Aorta (tissue), 5 donors: ENCODE measurements around the gene LSM12. TPM values are rescaled to one million over a fixed set of nuclear protein-coding genes. Genes with fewer than 3 reads are reported as not detected.
"Not testable (repeated sequence)": the region's sequence is repeated elsewhere in the genome, so short reads cannot be mapped to it uniquely, and the experiment has no call there.

ENCODE experiments used
- ATAC-seq: fragments of 200-7000 bp; cut with Tn5 transposase; one replicate; pipeline ENCODE4 v1.9.1; 2022; ENCODE audit warnings: moderate library complexity; ENCODE audit not compliant: low FRiP score
- DNase-seq, 2 donors: peaks; one replicate each; pipeline ENCODE4 v3.0.0-alpha.2; 2020
- H3K27ac ChIP-seq, 2 donors: one replicate each; pipeline ENCODE4 v1.5.1; 2013; ENCODE audit warnings: low read length in 2 of 2, mild to moderate bottlenecking in 2 of 2, moderate library complexity in 2 of 2, control low read depth in 1 of 2, inconsistent platforms in 1 of 2, low read depth in 1 of 2
- H3K27me3 ChIP-seq, 2 donors: one replicate each; pipeline ENCODE4 v1.6.1; 2013; ENCODE audit warnings: control low read depth in 1 of 2, low read length in 1 of 2, mild to moderate bottlenecking in 1 of 2, moderate library complexity in 1 of 2; ENCODE audit not compliant: insufficient read depth in 2 of 2, control insufficient read depth in 1 of 2
- H3K36me3 ChIP-seq, 2 donors: one replicate each; pipeline ENCODE4 v1.6.1; 2013; ENCODE audit warnings: control low read depth in 1 of 2, low read length in 1 of 2, mild to moderate bottlenecking in 1 of 2; ENCODE audit not compliant: insufficient read depth in 2 of 2, control insufficient read depth in 1 of 2
- H3K4me1 ChIP-seq, 2 donors: one replicate each; pipeline ENCODE4 v1.6.1; 2013; ENCODE audit warnings: low read length in 2 of 2, control low read depth in 1 of 2, mild to moderate bottlenecking in 1 of 2, moderate library complexity in 1 of 2; ENCODE audit not compliant: insufficient read depth in 2 of 2, control insufficient read depth in 1 of 2
- H3K4me3 ChIP-seq, 2 donors: one replicate each; pipeline ENCODE4 v1.5.1; 2013; ENCODE audit warnings: low read length in 2 of 2, control low read depth in 1 of 2, mild to moderate bottlenecking in 1 of 2
- H3K9me3 ChIP-seq: one replicate; pipeline ENCODE4 v1.6.1; 2013; ENCODE audit warnings: mild to moderate bottlenecking, low read length; ENCODE audit not compliant: control insufficient read depth
- WGBS, 2 donors: extraction: QIAGEN DNeasy Blood & Tissue Kit; methylation state at CpG; one replicate each; pipeline ENCODE4 v1.1.7; 2013; 5-methylcytosine and 5-hydroxymethylcytosine counted together
- intact Hi-C, 2 donors: fragments of 100-400 bp; cut with DNase I; formaldehyde crosslinking; loops; one replicate each; pipeline versions ENCODE4 v1.14.2 to v1.15.0; 2022
- polyA plus RNA-seq, 2 donors: library from polyadenylated mRNA; stranded (reverse); fragments of 200-250 nt; gene quantifications; one replicate each; pipeline ENCODE4 v1.2.3, GENCODE V29; 2013
- total RNA-seq, 2 donors: library from RNA; stranded (reverse); fragmentation: NEBNext Ultra II Directional; extraction: Animal tissue kit (Norgen Biotek cat#: 25700); gene quantifications; one replicate each; pipeline ENCODE4 v1.2.1, GENCODE V29; 2021
- donor health status: healthy with polysubstance abuse.
- donor health status: Bipolar disorder and iron deficiency.
- donor health status: DM: no; HTN: no; CAD: no.
- donor health status: DM: no; HTN: no; CAD: no.
- donor health status: DM: yes; HTN: yes; CAD: no.

The LSM12 gene
- total and polyA plus RNA-seq, 4 donors = 19.0 to 43.4 (median 28.3) TPM

GRCh38 chr17:44024271-44024663, 42.2 kb downstream of the LSM12 start:
- intact Hi-C loops = no loop called here
- Histone ChIP-seq H3K9me3 (no peaks in the 10 kb centered on the region), H3K27ac (no peak overlapping the region), H3K4me1 (no peaks in the 10 kb centered on the region), H3K4me3 (no peak overlapping the region), H3K36me3 (no peaks in the 10 kb centered on the region), H3K27me3 (no peaks in the 10 kb centered on the region)
- 47 to 50% methylated on average over 6 of the region's 6 CpGs for WGBS, 2 donors
- ATAC-seq (no peak), DNase-seq (no peak)

GRCh38 chr17:44023545-44024270, 42.8 kb downstream of the LSM12 start:
- Histone ChIP-seq H3K9me3 (no peaks in the 10 kb centered on the region), H3K27me3 (no peaks in the 10 kb centered on the region), H3K4me1 (no peaks in the 10 kb centered on the region), H3K4me3 (no peak overlapping the region), H3K36me3 (no peaks in the 10 kb centered on the region), H3K27ac (no peak overlapping the region)
- DNase-seq = peak in 1 of 2 donors; percentile 17
- 90 to 91% methylated on average over 22 of the region's 22 CpGs for WGBS, 2 donors
- ATAC-seq = no peak
- intact Hi-C loops = no loop called here

GRCh38 chr17:44022246-44022645, 44.2 kb downstream of the LSM12 start:
- Histone ChIP-seq H3K27me3 (no peaks in the 10 kb centered on the region), H3K4me1 (no peaks in the 10 kb centered on the region), H3K4me3 (no peak overlapping the region), H3K27ac (no peak overlapping the region), H3K36me3 (no peaks in the 10 kb centered on the region), H3K9me3 (no peaks in the 10 kb centered on the region)
- WGBS, 2 donors = 93% methylated on average over 2 of the region's 2 CpGs
- ATAC-seq (no peak), DNase-seq (peak in 1 of 2 donors; percentile 1)
- intact Hi-C loops = no loop called here

GRCh38 chr17:44021227-44021626, 45.2 kb downstream of the LSM12 start:
- H3K9me3 ChIP-seq, DNase-seq, H3K27ac ChIP-seq, ATAC-seq, H3K36me3 ChIP-seq, H3K4me3 ChIP-seq, H3K27me3 ChIP-seq, intact Hi-C loops, H3K4me1 ChIP-seq: not testable (repeated sequence)
- WGBS, 2 donors = 91 to 94% methylated on average over 7 of the region's 7 CpGs

- DNase-seq (peak; percentile 94 to 96), ATAC-seq (peak; percentile 96)
- WGBS, 2 donors = 0 to 1% methylated on average over 43 of the region's 43 CpGs
- peak within 1 kb of the TSS in 1 of 2 donors; percentile 41 for H3K27ac ChIP-seq
- H3K36me3 ChIP-seq = peaks cover 0 to 3% of the 10 kb centered on the region in 2 donors
- no peaks in the 10 kb centered on the region for H3K4me1 ChIP-seq
- intact Hi-C loops = no loop called here
- peak within 1 kb of the TSS; percentile 38 to 65 for H3K4me3 ChIP-seq
- H3K9me3 ChIP-seq = no peaks in the 10 kb centered on the region
- H3K27me3 ChIP-seq = no peaks in the 10 kb centered on the region
Measured at GRCh38 chr17:44014437-44015172, 51.9 kb downstream of the LSM12 start, which contains the start of gene TMEM101. TSS of gene TMEM101 (minus strand) at chr17:44014963. CDS start at chr17:44014952, 11 bp downstream.

GRCh38 chr17:44014133-44014436, 52.4 kb downstream of the LSM12 start:
- H3K4me3 ChIP-seq = peak overlapping the region in 1 of 2 donors; percentile 65
- peaks cover 0 to 3% of the 10 kb centered on the region in 2 donors for H3K36me3 ChIP-seq
- H3K4me1 ChIP-seq = no peaks in the 10 kb centered on the region
- WGBS, 2 donors = 6 to 8% methylated on average over 12 of the region's 12 CpGs
- intact Hi-C loops = no loop called here
- no peaks in the 10 kb centered on the region for H3K9me3 ChIP-seq
- ATAC-seq = no peak
- DNase-seq = peak in 1 of 2 donors; percentile 12
- no peak overlapping the region for H3K27ac ChIP-seq
- no peaks in the 10 kb centered on the region for H3K27me3 ChIP-seq

GRCh38 chr17:44012874-44013273, 53.6 kb downstream of the LSM12 start:
- no peak for DNase-seq
- ATAC-seq = no peak
- H3K9me3 ChIP-seq = no peaks in the 10 kb centered on the region
- H3K4me1 ChIP-seq = no peaks in the 10 kb centered on the region
- peaks cover 0 to 3% of the 10 kb centered on the region in 2 donors for H3K36me3 ChIP-seq
- 95% methylated on average over 14 of the region's 14 CpGs for WGBS, 2 donors
- H3K27me3 ChIP-seq = no peaks in the 10 kb centered on the region
- H3K27ac ChIP-seq = no peak overlapping the region
- H3K4me3 ChIP-seq = no peak overlapping the region
- intact Hi-C loops = no loop called here

- no peak for DNase-seq
- H3K4me1 ChIP-seq = no peaks in the 10 kb centered on the region
- no peaks in the 10 kb centered on the region for H3K27me3 ChIP-seq
- H3K27ac ChIP-seq = no peak overlapping the region
- H3K9me3 ChIP-seq = no peaks in the 10 kb centered on the region
- WGBS, 2 donors = 69 to 70% methylated on average over 3 of the region's 3 CpGs
- intact Hi-C loops = no loop called here
- peaks cover 0 to 3% of the 10 kb centered on the region in 2 donors for H3K36me3 ChIP-seq
- H3K4me3 ChIP-seq = no peak overlapping the region
- ATAC-seq = no peak
Measured at GRCh38 chr17:44012391-44012790, 54.1 kb downstream of the LSM12 start.

GRCh38 chr17:44011876-44012275, 54.6 kb downstream of the LSM12 start:
- intact Hi-C loops = no loop called here
- Histone ChIP-seq H3K9me3 (no peaks in the 10 kb centered on the region), H3K4me3 (no peak overlapping the region), H3K4me1 (no peaks in the 10 kb centered on the region), H3K27ac (no peak overlapping the region), H3K27me3 (no peaks in the 10 kb centered on the region), H3K36me3 (peaks cover 0 to 3% of the 10 kb centered on the region in 2 donors)
- 84 to 85% methylated on average over 9 of the region's 9 CpGs for WGBS, 2 donors
- no peak for ATAC-seq
- DNase-seq = no peak
